GM19239 (cell line): ENCODE results near the gene PARD6B.
A peak's percentile ranks its signal among the peaks of the same experiment; 100 is the strongest.
"Not testable (repeated sequence)": the region's sequence is repeated elsewhere in the genome, so short reads cannot be mapped to it uniquely, and the experiment has no call there.

ENCODE experiments used
- DNase-seq: peaks from one replicate; pipeline ENCODE4 v3.0.0; 2011; ENCODE audit warnings: low spot score; ENCODE audit not compliant: insufficient read length
- FAIRE-seq: peaks from 2 replicates; lab custom pipeline; 2011; peaks lifted over from hg19 to GRCh38; lab: Jason Lieb, UNC

The PARD6B gene

DNA sequence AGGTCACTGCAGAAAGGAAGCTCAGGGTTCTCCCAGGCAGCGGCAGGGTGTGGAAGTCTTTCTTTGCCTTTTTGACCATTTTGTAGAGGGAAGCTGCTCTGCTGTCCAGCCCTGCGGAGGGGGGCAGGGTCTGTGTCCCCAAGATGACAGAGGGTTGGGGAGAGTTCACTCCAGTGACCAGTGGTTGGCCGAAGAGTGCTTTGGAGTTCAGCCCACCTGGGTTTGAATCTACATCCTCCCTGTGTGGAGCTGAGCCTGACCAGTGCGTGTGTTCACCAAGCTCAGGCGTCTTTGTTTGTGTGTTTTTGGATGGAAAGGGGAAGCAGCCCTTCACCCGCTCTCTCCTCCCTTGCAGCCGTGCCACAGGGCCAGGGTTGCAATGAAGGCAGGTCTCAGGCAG lies 37.6 kb downstream of the PARD6B start:
- not testable (repeated sequence) for FAIRE-seq, DNase-seq

DNA sequence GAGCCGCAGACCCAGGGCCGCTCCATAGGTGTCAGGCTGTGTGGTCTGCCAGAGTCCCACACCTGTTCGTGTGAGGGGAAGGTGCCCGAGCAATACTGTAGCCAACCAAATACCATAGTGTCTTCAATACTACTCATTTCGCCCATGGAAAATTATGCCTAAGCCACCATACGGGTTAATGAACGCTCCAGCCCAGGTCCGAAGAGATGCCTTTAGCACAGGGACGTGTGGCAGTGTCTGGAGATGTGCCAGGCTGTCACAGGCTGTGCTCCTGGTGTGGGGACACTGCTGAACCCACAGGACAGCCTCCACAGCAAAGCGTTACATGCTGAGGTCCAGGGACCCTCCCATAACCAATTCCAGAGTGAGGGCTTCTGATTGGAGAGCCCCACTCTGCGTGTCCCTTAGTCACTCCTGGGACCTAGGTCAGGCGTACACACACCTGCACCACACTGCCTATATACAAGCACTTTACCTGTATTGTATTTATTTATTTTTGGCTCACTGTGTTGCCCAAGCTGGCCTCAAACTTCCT lies 38.2 kb downstream of the PARD6B start:
- not testable (repeated sequence) for FAIRE-seq, DNase-seq

- not testable (repeated sequence) for DNase-seq, FAIRE-seq
Observed at GRCh38 chr20:50771419-50772080, 40.2 kb downstream of the PARD6B start.

GRCh38 chr20:50772420-50773185 lies 41.2 kb downstream of the PARD6B start:
- DNase-seq: no peak
- no peak for FAIRE-seq

DNA sequence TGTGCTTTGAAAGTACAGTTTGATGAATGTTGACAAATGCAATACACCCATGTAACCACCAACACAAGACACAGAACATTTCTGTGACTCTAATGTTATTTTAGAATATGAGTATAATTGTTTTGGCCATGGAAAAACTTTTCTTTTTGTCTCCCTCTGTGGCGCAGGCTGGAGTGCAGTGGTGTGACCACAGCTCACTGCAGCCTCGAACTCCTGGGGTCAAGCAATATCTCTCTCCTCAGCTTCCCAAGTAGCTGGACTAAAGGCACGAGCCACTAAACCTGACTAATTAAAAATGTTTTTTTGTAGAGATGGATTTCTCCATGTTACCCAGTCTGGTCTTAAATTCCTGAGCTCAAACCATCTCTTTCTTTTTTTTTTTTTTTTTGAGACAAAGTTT lies 43.1 kb downstream of the PARD6B start:
- FAIRE-seq (no peak), DNase-seq (no peak)

DNA sequence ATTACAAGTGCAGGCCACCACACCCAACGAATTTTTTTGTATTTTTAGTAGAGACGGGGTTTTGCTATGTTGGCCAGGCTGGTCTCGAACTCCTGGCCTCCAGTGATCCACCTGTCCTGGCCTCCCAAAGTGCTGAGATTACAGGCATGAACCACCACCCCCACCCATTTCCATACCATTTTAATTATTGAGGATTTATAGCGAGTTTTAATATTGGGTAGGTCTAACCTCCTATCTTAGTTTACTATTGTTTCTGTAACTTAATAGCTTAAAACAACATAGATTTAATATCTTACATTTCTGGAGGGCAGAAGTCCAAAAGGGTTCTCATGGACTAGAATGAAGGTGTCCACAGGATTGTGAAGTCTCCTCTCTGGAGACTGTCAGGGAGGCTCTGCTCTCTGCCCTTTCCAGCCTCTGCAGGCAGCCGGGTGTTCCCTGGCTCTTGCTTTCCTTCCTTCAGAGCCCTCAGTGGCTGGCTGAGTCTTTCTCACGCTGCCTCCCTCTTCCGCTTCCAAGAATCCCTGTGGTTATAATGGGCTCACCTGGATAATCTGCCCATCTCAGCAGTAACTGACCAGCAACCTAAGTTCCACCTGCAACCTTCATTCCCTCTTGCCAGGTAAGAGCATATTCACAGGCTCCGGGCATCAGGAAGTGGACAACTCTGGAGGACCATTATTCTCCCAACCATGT lies 44.9 kb downstream of the PARD6B start:
- no peak for FAIRE-seq

DNA sequence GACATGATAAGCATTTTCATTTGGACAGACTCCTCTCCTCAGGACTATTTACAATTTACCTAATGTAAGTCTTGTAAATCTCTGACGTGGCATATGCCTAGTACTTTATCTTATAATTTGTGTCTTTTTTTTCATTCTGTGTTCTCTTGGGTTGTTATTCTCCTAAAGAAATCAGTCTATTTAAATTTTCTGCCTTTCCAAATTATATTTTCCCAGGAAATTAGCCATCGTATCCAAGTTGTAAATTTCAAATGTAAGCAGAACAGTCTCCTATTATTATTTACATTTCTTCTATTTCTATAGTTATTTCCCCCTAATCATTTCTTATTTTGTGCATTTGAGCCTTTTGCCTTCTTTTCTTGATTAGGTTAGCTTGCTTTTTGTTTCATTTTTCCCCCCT lies 46.0 kb downstream of the PARD6B start:
- FAIRE-seq (no peak), DNase-seq (no peak)

More for the DNA sequence above, 44.9 kb downstream of the PARD6B start:
- DNase-seq: no peak

DNA sequence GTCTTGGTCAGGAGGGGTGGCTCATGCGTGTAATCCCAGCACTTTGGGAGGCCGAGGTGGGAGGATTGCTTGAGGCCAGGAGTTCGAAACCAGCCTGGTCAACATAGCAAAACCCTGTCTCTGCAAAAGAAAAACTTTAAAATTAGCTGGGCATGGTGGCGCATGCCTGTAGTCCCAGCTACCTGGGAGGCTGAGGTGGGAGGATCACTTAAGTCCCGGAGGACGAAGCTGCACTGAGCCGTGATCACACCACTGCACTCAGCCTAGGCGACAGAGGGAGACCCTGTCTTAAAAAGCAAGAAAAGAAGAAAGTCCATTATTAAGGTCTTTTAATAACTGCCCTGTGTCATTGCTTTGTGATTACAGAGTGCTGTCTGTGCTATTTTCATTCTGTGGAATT lies 47.6 kb downstream of the PARD6B start:
- FAIRE-seq, DNase-seq: not testable (repeated sequence)

DNA sequence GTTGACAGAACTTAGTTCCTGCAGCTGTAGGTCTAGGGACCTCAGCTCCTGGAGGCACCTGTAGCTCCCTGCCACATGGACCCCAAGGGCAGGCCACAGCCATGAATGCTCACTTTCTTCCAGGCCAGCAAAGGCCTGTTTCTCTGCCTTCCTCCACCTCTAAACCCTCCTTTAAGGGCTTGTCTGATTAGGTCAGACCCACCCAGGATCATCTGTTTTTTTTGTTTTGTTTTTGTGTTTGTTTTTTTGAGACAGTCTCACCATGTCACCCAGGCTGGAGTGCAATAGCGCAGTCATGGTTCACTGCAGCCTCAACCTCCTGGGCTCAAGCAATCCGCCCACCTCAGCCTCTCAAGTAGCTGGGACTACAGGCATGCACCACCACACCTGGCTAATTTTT lies 52.0 kb downstream of the PARD6B start:
- no peak for FAIRE-seq
- DNase-seq: no peak

DNA sequence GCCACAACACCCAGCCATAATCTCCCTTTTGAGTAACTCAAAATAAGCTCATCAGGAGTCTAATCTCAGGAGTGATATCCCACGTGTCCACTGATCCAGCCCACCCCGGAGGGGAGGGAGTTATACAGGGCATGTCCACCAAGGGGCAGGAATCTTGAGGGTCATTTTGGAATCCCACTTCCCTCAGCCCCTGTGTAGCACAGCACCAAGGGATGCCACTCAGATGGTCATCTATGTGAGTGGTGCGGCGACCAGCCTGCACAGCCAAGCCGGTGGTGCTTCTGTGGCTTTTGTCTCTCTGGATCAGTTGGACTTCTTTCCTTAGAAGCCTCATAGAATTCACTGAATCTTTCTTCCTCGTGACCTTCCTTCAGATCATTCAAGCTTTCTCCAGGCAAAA lies 52.5 kb downstream of the PARD6B start:
- no peak for FAIRE-seq
- DNase-seq: no peak

- DNase-seq (no peak), FAIRE-seq (no peak)
Observed at GRCh38 chr20:50784464-50784863, 53.1 kb downstream of the PARD6B start.

DNA sequence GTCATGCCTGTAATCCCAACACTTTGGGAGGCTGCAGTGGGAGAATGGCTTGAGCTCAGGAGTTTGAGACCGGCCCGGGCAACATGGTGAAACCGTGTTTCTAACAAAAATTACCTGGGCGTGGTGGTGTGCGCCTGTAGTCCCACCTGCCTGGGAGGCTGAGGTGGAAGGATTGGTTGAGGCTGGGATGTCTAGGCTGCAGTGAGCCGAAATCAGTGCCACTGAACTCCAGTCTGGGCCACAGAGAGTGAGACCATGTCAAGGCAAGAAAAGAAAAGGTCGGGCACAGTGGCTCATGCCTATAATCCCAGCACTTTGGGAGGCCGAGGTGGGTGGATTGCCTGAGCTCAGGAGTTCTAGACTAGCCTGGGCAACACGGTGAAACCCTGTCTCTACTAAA lies 55.3 kb downstream of the PARD6B start:
- DNase-seq: no peak
- no peak for FAIRE-seq

DNA sequence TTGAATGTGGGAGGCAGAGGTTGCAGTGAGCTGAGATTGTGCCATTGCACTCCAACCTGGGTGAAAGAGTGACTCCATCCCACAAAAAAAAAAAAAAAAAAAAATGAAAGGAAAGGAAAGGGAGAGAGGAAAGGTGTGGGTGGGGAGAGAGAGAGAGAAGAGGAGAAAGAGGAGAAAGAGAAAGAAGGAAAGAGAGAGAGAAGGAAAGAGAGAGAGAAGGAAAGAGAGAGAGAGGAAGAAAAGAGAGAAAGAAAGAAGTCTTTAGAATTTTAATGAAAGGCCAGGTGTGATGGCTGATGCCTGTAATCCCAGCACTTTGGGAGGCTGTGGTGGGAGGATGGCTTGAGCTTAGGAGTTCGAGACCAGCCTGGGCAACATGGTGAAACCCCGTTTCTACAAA lies 55.8 kb downstream of the PARD6B start:
- no peak for FAIRE-seq

GRCh38 chr20:50788045-50788991 lies 56.9 kb downstream of the PARD6B start:
- DNase-seq: no peak
- FAIRE-seq: no peak

More for the DNA sequence above, 55.8 kb downstream of the PARD6B start:
- DNase-seq: no peak

DNA sequence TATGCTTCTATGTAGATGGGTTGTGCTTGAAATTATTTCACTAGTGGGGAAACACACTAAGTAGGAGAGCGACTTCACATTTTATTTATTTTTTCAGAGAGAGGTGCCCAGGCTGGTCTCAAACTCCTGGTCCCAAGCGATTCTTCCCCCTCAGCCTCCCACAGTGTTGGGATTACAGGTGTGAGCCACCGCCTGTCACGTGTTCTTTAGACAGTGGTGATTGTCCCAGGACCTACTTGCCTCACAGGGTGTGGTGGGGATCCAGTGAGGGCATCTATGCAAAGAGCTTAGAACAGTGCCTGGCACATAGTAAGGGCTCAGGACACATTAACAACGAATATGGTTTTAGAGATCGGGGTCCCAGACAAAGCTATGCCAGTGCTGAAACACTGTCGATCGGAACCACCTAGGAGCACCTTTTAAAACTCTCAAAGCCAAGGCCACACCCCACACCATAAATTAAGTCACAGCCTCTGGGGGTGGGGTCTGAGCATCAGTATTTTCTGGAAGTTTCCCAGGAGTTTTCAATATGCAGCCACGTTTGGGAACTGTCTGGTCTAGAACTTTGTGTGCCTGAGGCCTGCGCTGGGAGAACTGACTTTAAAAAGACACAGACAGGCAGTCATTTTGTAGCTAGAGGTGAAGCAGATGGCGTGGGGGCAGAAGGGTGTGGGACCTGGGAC lies 58.7 kb downstream of the PARD6B start:
- no peak for FAIRE-seq
- no peak for DNase-seq

- DNase-seq (peak; percentile 80), FAIRE-seq (peak; percentile 44)
Observed at GRCh38 chr20:50790651-50791277, 59.4 kb downstream of the PARD6B start.

GRCh38 chr20:50792708-50793574 lies 61.6 kb downstream of the PARD6B start:
- FAIRE-seq: no peak
- DNase-seq: no peak

DNA sequence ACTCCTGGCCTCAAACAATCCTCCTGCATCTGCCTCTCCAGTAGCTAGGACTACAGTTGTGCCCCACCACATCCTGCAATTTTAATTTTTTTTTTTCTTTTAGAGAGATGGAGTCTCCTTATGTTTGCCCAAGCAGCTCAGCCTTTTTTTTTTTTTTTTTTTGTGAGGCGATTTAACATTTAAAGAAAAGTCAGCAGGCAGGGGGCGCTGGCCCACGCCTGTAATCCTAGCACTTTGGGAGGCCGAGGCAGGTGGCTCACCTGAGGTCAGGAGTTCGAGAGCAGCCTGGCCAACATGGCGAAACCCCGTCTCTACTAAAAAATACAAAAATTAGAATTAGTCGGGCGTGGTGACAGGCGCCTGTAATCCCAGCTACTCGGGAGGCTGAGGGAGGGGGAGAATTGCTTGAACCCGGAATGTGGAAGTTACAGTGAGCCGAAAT lies 62.2 kb downstream of the PARD6B start:
- FAIRE-seq, DNase-seq: not testable (repeated sequence)
